ENCODE measurements around the gene AP5Z1.
A peak's percentile ranks its signal among the peaks of the same experiment; 100 is the strongest.

AP5Z1 gene

DNA sequence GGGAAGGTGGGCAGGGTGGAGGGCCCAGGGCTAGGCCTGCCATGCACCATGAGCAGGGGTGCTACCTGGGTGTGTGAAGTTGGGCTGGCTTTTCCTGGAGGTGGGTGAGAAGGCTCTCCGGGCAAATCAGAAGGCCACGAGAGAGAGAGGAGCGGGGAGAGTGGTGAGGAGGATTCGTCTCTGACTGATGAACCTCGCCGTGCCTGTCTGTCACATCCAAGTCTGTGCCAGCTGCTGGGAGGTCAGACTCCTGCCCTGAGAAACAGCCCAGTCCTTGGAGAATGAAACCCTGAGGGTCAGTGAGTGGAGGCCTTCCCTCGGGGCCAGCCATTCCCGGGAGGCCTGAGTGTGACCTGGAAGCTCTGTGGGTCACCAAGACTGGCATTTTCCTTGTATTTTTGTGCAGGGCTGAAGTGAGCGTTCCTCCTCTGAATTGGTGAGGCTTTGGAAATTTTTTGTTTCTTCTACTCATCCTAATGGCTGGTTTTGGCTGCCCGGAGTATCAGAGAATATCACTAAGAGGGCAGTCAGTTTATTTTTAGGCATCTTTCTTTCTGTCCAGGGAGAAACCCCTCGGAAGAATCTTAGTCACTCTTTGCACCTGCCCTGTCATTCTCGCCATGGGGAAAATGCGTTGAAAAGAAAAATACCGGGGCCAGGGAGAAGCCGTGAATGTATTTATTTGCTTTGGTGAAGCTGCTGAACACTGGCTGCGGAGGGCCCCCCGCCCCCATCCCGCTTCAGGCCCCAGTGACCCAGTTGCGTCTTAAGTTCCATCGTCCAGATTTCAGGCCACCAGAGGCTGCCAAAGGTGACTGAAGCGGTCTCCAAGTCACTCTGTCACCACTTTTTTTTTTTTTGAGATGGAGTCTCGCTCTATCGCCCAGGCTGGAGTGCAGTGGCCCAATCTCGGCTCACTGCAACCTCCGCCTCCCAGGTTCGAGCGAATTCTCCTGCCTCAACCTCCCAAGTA, 6.5 kb upstream of the AP5Z1 start:
- no peak for DNase-seq

DNA sequence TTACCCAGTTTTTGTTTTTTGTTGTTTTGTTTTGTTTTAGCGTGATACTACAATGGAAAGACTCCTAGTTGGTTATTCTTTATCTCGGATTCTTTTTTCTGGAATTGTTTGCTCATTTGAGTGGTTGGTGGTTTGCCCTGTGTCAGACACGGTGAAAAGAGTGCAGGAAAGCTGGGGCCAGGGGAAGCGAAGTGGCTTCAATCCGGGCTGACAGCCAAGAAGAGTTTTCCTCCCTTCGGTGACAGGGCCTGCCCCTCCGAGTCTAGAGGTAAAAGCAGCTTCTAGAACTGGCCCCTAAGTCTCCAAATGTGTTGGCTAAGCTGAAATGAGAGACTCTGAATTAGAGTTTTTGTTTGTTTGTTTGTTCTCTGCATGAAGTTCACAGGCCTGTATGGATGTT, 5.7 kb upstream of the AP5Z1 start:
- DNase-seq: peak in 1 of 2 experiments; percentile 1

DNA sequence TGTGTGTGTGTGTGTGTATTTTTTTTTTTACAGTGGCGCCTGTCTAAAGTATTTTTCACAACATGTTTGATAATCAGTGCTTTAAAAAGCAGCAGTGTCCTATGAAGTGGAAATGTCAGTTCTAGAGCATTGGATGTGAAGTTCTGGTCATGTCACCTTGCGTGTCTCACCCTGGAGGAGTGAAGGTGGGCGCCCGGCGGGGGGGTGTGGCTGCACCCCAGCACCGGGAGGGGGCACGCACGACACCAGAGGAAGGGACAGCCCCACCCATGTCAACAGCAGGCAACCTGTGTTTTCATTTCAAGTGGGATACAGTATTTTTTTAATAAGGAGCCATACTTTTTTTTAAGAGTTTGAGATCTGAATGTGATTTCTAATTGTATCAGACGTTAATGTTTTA, 4.5 kb upstream of the AP5Z1 start:
- no peak for DNase-seq

DNA sequence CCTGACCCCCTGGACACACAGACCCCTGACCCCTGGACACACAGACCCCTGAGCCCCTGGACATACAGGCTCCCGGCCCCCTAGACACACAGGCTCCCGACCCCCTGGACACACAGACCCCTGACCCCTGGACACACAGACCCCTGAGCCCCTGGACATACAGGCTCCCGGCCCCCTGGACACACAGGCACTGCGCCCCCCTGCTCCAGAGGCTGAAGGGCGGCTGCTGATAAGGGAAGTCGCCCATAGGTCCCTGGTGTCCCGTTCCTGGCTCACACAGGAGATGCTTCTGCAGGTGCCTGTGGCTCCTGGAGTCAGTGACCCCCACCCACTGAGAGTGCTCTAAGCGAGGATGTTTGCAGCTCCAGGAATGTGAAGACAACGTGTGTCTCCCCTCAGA, 3.7 kb upstream of the AP5Z1 start:
- no peak for DNase-seq

DNA sequence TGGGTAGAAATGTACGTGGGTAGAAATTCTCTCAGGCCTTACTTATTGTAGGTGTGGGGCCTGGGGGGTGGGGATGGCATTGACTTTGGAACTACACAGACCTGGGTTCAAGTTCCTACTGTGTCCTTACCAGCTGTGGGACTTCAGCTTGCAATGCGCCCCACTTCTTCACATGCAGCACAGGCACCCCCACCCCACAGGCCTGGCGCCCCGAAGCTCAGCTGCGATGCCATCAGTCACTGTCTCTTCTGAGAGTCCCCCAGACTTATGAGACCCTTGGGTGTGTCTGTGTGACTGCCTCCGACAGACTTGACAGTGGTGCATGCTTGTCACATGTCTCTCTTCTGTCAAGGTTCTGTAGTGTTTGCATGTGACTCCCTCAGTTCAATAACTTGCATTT, 3.1 kb upstream of the AP5Z1 start:
- no peak for DNase-seq

DNA sequence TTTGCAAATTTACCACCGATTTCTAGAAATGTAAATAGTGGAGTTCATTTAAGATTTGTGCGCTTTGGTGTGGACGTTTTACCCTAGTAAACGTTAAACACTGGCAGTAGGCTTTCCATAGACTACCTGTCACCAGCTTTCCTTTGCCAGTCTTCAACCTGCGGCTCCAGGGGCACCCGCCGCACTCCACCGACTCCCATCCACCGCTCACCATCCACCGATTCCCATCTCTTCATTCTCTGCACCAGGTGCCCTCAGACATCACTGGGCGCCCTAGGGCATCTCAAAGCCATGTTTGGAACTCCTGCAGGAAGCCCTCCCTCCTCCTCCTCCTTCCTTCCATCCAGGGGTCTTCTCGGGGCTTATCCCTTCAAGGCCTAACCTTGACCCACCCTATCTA, 1.4 kb upstream of the AP5Z1 start:
- no peak for DNase-seq

DNA sequence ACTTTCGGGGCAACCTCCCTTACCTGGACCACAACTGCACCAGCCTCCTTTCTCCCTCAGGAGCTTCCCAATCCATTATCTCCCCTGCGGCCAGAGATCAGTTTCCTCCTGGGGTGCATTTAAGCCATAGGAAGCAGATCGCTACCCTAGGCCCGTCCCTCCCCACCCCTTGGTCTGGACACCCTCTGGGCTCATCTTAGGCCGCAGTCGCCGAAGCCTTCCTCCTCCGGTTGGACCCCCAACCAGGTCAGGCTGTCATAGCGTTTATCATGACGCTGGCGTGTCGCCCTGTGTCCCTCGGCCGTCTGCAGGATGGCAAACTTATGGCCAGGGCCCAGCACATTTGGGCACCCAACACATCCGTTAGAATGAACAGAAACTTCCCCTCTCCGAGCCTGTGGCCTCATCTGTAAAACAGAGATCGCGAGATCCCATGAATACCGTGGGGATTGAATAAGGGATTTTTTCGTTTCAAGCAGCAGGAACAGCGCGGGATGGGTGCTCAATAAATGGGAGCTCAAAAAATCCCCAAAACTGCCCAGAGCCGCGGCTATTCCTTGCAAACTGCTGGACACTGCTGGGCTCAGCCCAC, 669 bp upstream of the AP5Z1 start:
- peak; percentile 16 to 23 for DNase-seq

DNA sequence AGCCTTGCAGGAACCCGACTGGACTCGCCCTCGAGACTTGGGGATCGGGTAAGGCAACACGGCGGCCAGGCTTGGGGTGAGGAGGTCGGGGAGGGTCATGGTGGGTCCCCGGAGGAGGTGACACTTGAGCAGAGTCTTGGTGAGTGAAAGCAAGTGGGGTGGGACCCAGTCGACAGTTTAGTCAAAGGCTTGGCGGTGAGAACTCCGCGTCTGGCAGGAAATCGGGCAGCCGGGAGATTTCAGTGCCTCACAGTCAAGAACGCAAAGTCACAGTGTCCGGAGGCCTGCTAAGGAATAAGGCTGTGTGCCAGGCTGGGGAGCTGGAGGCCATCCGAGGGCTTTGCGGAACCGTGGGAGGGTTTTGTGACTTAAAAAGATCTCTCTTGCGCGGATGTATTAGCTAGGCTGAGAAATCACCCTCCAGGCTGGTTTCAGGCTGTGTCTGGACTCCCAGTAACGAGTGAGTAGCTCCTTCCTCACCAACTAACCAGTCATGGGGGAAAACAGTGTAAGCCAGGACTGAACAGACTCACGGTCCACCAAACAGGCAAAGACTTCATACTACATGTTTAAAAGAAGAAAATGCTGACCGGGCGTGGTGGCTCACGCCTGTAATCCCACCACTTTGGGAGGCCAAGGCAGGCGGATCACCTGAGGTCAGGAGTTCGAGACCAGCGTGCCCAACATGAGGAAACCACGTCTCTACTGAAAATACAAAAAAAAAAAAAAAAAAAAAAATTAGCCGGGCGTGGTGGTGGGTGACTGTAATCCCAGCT, 613 bp downstream of the AP5Z1 start:
- DNase-seq: no peak

DNA sequence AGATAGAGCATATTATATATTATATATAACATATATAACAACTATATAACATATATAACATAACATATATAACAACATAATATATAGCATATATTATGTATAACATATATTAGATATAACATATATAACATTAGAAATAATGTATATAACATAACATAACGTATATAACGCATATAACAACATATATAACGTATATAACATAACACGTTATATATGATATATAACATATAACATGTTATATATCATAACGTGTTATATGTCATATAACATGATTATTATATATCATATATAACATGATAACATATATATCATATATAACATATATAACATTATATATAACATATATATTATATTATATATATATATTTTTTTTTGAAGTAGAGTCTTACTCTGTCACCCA, 3.7 kb downstream of the AP5Z1 start:
- DNase-seq: no peak

DNA sequence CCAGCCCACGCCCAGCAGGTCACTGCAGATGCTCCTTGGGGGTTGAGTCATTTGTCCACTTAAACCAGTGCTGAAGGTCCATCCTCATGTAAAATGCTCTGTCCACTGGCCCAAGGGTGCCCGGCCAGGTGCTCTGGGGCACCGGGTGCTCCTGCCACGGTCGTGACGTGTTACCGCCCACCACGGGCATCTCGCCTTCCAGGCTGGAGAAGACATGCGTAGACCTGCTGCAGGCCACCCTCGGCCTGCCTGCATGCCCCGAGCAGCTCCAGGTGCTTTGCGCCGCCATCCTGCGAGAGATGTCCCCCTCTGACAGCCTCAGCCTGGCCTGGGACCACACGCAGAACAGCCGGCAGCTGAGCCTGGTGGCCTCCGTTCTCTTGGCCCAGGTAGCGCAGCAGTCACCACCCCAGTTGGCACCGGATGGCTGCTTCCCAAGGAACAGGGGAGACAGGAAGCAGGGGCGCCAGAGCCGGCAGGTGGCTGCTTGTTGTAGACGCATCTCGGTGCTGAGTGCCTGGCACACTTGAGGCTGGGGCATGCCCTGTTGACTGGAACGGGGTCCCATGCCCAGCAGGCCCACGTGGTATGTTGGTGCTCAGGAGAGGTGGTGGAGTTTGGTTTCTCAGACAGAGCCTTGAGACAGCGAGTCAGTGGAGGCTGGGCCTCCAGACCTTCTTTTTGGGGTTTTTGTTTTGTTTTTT, 6.1 kb downstream of the AP5Z1 start:
- no peak for DNase-seq

DNA sequence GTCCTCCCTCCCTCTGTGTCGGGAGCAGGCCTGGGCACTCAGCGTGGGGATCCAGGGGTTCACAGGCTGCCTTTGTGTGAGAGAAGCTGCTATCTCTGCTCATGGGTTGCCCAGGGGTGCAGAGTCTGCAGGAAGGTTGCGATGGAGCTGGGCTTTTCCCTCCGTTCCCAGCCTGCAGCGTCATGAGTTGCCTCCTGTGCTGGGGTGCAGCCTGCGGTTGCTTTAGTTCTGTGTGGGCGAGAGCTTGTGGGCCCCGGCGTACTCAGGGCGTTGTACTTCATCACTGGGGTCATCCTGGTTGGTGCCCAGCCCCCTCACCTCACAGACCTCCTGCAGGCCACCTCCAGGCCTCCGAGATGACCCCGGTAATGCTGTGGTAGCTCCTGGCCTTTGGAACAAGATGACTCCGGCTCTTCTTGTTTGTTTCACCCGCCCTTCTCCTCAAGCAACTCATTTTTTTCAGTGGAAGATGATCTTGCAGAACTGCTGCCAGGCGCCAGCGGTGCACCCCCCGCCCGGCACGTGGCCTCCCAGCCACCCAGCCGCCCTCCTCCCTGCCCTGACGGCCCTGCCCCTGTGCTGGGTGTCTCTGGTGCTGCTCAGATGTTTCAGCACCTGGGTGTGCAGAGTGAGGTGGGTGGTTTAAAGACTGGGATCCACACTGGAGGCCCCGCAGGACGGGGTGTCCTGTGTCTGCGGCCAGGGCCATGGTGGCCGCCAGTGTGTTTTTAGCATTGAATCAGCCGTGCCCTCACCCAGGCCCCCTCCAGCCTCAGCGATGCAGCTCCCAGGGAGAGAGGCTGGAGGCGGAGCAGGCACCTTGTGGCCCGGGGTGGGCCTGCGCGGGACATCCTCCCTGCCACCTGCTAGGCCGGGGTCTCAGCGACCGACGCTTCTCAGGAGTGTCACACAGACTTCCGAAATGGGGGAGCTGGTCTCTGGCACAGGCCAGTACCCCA, 7.2 kb downstream of the AP5Z1 start:
- no peak for DNase-seq

DNA sequence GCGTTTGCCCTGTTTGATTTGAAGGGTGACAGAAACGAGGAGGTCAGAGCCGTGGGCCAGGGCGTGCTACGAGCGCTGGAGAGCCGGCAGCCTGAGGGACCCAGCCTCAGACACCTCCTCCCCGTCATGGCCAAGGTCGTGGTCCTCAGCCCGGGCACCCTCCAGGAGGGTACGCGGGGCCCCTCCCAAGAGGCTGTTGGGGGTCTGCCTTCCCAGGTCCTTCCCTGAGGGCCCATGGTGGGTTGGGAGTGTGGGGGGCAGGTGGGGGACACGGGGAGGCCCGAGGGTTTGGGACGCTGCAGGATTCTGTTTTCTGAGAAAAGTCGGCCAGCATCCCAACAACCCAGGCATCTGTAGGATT, 7.8 kb downstream of the AP5Z1 start:
- DNase-seq: no peak

DNA sequence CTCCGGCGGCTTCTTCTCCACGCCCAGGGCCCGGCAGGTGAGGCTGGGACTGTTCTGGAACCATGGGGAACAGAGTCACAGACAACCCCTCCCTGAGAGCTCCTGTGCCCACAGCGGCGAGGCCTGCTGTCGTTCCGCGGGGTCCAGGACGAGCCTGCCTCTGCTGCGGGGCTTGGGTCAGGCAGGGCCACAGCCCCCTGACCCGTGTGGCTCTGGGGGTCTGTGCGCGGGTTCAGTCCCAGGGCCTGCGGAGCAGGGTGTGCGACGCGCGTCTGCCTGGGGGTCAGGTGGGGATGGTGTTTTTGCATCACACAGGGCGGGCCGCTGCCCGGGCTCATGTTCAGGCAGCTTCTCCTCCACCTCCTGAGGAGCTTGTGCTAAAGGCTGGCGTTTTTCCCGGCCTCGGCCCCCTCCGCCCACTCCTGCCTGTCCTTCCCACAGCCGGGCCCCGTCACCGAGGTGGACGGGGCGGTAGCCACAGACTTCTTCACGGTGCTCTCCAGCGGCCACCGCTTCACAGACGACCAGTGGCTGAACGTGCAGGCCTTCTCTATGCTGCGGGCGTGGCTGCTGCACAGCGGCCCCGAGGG, 8.4 kb downstream of the AP5Z1 start:
- DNase-seq: no peak

DNA sequence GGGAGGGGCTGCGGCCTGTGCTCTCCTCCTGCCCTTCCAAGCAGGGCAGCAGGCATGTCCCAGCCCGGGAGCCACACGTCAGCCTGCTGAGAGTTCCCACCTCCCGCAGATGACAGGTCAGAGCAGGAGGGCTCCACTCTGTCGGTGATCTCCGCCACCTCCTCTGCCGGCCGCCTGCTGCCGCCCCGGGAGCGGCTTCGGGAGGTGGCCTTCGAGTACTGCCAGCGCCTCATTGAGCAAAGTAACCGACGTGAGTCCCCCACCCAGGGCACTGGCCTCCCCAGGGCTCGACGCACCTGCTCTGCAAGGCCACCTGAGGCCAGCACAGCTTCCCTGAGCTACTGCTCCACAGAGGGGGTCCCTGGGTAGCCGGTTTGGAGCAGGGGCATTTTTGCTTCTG, 9.4 kb downstream of the AP5Z1 start:
- DNase-seq: no peak

DNA sequence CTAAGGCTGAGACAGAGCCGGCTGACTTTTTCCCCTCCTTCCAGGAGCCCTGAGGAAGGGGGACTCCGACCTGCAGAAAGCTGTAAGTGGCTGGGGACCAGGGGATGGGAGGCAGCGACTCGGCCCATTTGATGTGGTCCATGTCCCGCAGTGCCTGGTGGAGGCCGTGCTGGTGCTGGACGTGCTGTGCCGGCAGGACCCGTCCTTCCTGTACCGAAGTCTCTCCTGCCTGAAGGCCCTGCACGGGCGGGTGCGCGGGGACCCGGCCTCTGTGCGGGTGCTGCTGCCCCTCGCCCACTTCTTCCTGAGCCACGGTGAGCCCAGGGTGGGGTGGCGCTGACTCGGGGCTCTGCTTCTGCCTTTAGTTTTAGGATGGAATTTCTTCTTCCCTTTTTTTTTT, 9.9 kb downstream of the AP5Z1 start:
- no peak for DNase-seq

DNA sequence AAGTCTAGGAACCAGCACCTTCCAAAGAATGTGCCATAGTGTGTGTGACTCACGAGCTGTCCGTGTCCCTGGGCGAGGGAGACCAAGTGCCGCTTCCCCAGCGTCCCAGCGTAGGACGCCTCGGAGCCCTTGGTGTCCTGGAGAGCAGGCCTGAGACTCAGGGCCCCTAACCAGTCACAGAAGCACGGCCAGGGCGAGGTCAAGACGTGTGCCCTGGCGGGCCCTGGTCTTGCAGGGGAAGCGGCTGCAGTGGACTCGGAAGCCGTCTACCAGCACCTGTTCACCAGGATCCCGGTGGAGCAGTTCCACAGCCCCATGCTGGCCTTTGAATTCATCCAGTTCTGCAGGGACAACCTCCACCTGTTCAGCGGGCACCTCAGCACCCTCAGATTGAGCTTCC, 10.6 kb downstream of the AP5Z1 start:
- no peak for DNase-seq

DNA sequence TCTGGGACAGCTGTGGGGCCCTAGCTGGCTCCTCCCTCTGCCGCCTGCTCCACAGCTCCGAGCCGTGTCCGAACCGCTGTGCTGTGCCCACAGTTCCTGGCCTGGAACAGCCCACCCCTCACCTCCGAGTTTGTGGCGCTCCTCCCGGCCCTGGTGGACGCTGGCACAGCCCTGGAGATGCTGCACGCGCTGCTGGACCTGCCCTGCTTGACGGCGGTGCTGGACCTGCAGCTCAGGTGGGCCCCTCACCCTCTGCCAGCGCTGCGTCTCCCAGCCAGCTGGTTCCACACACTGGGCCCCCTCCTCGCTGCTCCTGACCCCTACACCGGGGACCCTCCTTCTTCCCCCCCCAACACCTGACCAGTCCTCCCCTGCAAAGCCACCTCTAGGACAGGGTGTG, 12.1 kb downstream of the AP5Z1 start:
- no peak for DNase-seq

DNA sequence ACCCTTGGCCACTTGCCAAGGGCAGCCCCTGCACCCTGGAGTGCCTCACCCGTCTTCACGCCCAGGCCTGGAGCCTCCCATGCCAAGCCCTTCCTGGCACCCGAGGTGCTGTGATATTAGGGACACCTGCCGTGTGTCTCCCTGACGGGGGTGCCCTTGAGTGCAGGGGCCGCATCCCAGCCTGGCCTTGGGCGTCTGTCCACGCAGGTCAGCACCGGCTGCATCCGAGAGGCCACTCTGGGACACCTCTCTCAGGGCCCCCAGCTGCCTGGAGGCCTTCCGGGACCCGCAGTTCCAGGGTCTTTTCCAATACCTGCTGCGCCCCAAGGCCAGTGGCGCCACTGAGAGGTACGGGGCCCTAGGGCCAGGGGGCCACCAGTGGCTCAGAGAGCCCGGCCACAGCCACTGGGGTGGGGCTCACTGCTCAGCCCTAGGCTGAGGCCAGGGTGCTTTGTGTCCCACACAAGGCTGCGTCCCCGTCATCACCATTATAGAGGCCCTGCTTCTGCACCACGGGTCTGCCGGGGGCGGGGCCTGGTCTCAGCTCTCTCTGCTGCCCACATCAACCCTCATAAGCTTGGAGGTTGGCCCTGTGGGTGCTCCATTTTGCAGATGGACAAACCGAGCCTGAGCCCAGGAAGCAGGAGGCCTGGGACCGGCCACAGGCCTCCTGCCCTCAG, 12.7 kb downstream of the AP5Z1 start:
- no peak for DNase-seq

DNA sequence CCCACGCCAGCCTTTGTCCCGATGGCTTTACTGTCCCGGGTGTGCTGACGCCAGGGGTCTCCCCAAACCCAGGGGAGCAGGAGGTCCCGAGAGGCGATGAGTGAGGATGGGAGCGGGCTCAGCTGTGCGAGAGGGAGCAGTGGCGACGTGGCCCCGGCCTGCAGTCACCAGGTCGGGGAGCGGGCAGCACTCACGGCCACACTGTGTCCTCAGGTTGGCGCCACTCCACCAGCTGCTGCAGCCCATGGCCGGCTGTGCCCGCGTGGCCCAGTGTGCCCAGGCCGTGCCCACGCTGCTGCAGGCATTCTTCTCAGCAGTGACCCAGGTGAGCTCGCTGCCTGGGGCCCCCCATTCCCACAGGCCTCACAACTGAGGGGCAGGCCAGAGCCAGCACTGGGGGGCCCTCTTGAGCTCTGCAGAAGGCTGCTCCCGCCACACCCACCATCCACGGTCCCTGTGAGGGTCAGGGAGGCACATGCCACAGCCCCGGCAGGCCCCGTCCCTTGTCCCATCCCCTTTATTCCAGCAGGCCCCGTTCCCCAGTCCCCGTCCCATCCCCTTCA, 13.3 kb downstream of the AP5Z1 start:
- DNase-seq: no peak

DNA sequence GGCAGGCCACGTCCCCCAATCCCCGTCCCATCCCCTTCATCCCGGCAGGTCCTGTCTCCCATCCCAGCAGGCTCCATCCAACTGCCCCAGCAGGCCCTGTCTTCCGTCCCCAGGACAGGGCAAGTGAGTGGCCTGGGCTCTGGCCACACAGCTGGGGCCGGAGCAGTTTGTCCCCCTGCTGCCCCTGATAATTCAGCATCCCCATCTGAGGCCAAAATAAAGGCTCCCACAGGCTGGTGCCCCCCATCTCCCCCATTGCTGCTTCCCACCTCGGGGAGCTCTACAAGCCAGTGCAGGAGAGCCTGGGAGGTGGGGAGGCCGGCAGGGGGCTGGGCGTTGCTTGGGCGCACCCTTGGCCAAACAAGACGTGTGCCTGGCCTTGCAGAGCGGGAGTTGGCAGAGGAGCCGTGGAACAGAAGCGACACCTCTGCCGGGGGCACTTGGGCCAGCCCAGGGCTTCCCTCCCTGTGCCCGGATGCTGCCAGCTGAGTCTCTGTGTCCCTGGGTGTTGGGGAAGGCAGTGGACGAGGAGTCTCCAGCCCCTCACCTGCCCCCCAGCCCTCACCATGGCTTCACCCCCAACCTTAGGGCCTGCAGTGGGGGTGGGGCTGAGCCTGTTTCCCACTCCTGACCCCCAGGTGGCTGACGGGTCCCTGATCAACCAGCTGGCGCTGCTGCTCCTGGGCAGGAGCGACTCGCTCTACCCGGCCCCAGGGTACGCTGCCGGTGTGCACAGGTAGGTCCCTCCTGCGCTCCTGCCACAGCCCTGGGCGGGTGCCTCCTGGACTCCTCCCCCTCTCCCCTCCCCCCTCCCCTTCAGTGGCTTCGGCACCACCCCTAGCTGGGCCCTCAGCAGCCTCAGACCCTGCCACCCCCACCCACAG, 14.0 kb downstream of the AP5Z1 start:
- DNase-seq: no peak
